Astrocyte of the spinal cord (primary cell): ENCODE results near the gene AASDH.

Experiments
- DNase-seq: peaks from one replicate; pipeline ENCODE4 v3.0.0; 2011; ENCODE audit warnings: low read depth, low spot score
- H3K4me3 ChIP-seq: 2 replicates; pipeline ENCODE4 v1.5.1; 2011; ENCODE audit warnings: low read depth, mild to moderate bottlenecking, low read length, moderate library complexity
- CTCF ChIP-seq: IDR thresholded peaks from 2 replicates; pipeline ENCODE4 v1.5.1; 2012; ENCODE audit warnings: low read depth, mild to moderate bottlenecking, low read length, inconsistent platforms
- in situ Hi-C: cut with HindIII; loops from 2 replicates; pipeline ENCODE4 v1.10.0; 2017; ENCODE audit warnings: low sequenced_read_pairs

The AASDH gene

GRCh38 chr4:56307423-56307822 lies 79.9 kb downstream of the AASDH start:
- DNase-seq, result no peak
- no peak overlapping the region for H3K4me3 ChIP-seq
- in situ Hi-C loops, result no loop called here
- TF ChIP-seq CTCF, result no peak

- TF ChIP-seq CTCF, result no peak
- H3K4me3 ChIP-seq, result no peak overlapping the region
- DNase-seq, result no peak
- in situ Hi-C loops, result no loop called here
Observed at GRCh38 chr4:56305390-56305789, 81.9 kb downstream of the AASDH start.

GRCh38 chr4:56303921-56304320 lies 83.4 kb downstream of the AASDH start:
- no peak overlapping the region for H3K4me3 ChIP-seq
- in situ Hi-C loops, result no loop called here
- no peak for DNase-seq
- no peak for TF ChIP-seq CTCF

- in situ Hi-C loops, result no loop called here
- no peak for TF ChIP-seq CTCF
- no peak for DNase-seq
- H3K4me3 ChIP-seq, result no peak overlapping the region
Observed at GRCh38 chr4:56302760-56303159, 84.5 kb downstream of the AASDH start.

- TF ChIP-seq CTCF, result no peak
- H3K4me3 ChIP-seq, result no peak overlapping the region
- in situ Hi-C loops, result no loop called here
- DNase-seq, result no peak
Observed at GRCh38 chr4:56301997-56302496, 85.2 kb downstream of the AASDH start.

GRCh38 chr4:56301181-56301996 lies 85.9 kb downstream of the AASDH start:
- peak; percentile 96 for TF ChIP-seq CTCF
- in situ Hi-C loops, result no loop called here
- peak; percentile 90 for DNase-seq
- no peak overlapping the region for H3K4me3 ChIP-seq
